ENCODE data around the gene DLK2. TPM values are rescaled to one million over a fixed set of nuclear protein-coding genes. Genes with fewer than 3 reads are reported as not detected.

Gene DLK2
- total and polyA plus RNA-seq, 2 of the 13 experiments (the other 11 are each of a cell fraction or from before 2014, with no cell fraction given) = 1.2 to 3.8 TPM

GRCh38 chr6:43468748-43469681 is 13.7 kb upstream of the DLK2 start:
- ATAC-seq (peak; percentile 26), DNase-seq (ENCODE audit: low spot score) (no peak)
- BruUV-seq (replicated peaks) = no TSS peak
- TF ChIP-seq MED1 (CRISPR knock-in tag; IDR thresholded peaks at IDR 0.05) = no peak
- no peak for TF ChIP-seq ZBTB20 (CRISPR knock-in tag; IDR thresholded peaks at IDR 0.05; ENCODE audit: borderline replicate concordance, low read depth)
- no peak for TF ChIP-seq IRF2 (CRISPR knock-in tag; IDR thresholded peaks at IDR 0.05)
- no peak for TF ChIP-seq WIZ (CRISPR knock-in tag; IDR thresholded peaks at IDR 0.05)
- TF ChIP-seq ZNF318 (CRISPR knock-in tag; IDR thresholded peaks at IDR 0.05) = no peak
- TF ChIP-seq ZNF784 (CRISPR knock-in tag; IDR thresholded peaks at IDR 0.05; ENCODE audit: borderline replicate concordance) = no peak
- TF ChIP-seq SRY (CRISPR knock-in tag; IDR thresholded peaks at IDR 0.05) = no peak
- TF ChIP-seq CCDC6 (CRISPR knock-in tag; IDR thresholded peaks at IDR 0.05) = no peak
- TF ChIP-seq YEATS2 (CRISPR knock-in tag; IDR thresholded peaks at IDR 0.05; ENCODE audit: borderline replicate concordance) = no peak
- no peak for TF ChIP-seq ATF4 (CRISPR knock-in tag; IDR thresholded peaks at IDR 0.05)
- TF ChIP-seq MEIS1 (CRISPR knock-in tag; IDR thresholded peaks at IDR 0.05; ENCODE audit: borderline replicate concordance) = no peak
- no peak for TF ChIP-seq YY1 (IDR thresholded peaks at IDR 0.05; ENCODE audit: insufficient read depth, insufficient replicate concordance, low read depth, low read length)

More at GRCh38 chr6:43468748-43469681, 13.7 kb upstream of the DLK2 start:
- ChIA-PET POLR2A (interaction anchor here (0.6 kb wide), 1 partner anchor 12 kb away, joined by 3 read pairs; no protein-coding TSS in a partner anchor), CTCF (ENCODE audit: low intra/inter-chr PET ratio, low total read pairs) (interaction anchor here (0.5 to 1.1 kb wide), 2 partner anchors 12 to 27 kb away, joined by 3 read pairs; no protein-coding TSS in a partner anchor)
- no peaks in the 10 kb centered on the region for H3K79me2 ChIP-seq (ENCODE audit: insufficient read depth, low read length)
- H3K4me2 ChIP-seq (ENCODE audit: low read depth, low read length) = no peak overlapping the region
- in situ Hi-C loops (cut with HindIII; ENCODE audit: extremely low pct_ligation_motif_present, low pct_unique_long_range_greater_than_20kb) (no loop called here), intact Hi-C loops (cut with micrococcal nuclease; ENCODE audit: unreplicated experiment) (no loop called here)
- H3K4me3 ChIP-seq (replicated peaks in 1 of 3; ENCODE audit: insufficient read depth in 1 of 3, low read depth in 2 of 3, low read length in 3 of 3) = no peak overlapping the region
- H3K9ac ChIP-seq (ENCODE audit: insufficient read depth, low read depth, low read length) = no peak overlapping the region
- no peak overlapping the region for H3K27ac ChIP-seq (ENCODE audit: extremely low read length, insufficient read depth, low read length)
- FAIRE-seq = no peak
- H3K9me3 ChIP-seq (ENCODE audit: low read length) = no peaks in the 10 kb centered on the region
- 44% methylated on average over 10 of the region's 13 CpGs for WGBS (ENCODE audit: low lambda C conversion rate)
- H3K27me3 ChIP-seq (ENCODE audit: control insufficient read depth in 1 of 2, insufficient read depth in 2 of 2, low read length in 2 of 2) = peaks cover 0 to 17% of the 10 kb centered on the region in 2 experiments; a peak in 2 of 5 replicates
- H2AFZ ChIP-seq (ENCODE audit: low read length) = no peak overlapping the region
- H3K36me3 ChIP-seq (replicated peaks in 1 of 2; ENCODE audit: control insufficient read depth in 1 of 2, insufficient read depth in 2 of 2, low read length in 2 of 2) = no peaks in the 10 kb centered on the region
- H3K4me1 ChIP-seq (ENCODE audit: insufficient read depth, low read length) = no peaks in the 10 kb centered on the region; the same call in 1 of the 2 replicates
- H4K20me1 ChIP-seq (ENCODE audit: insufficient read depth, low read length) = no peaks in the 10 kb centered on the region
